HG03135 (cell line): ENCODE results near the gene PDE4B.

Source experiments
- ATAC-seq: cut with Tn5 transposase; IDR thresholded peaks from one replicate; pipeline ENCODE4 v1.9.1; 2021; ENCODE audit warnings: mild to moderate bottlenecking, moderate library complexity; ENCODE audit not compliant: unreplicated experiment

PDE4B gene

GRCh38 chr1:66168948-66169671 is 376.4 kb downstream of the PDE4B start:
- no peak for ATAC-seq

- no peak for ATAC-seq
Observed at GRCh38 chr1:66172272-66172671, 379.6 kb downstream of the PDE4B start.

GRCh38 chr1:66175098-66175497 is 382.4 kb downstream of the PDE4B start:
- no peak for ATAC-seq

- ATAC-seq = no peak
Observed at GRCh38 chr1:66175581-66175980, 382.9 kb downstream of the PDE4B start.

- no peak for ATAC-seq
Observed at GRCh38 chr1:66176012-66176715, 383.5 kb downstream of the PDE4B start.

GRCh38 chr1:66176832-66177231 is 384.1 kb downstream of the PDE4B start:
- no peak for ATAC-seq

GRCh38 chr1:66177510-66177909 is 384.8 kb downstream of the PDE4B start:
- ATAC-seq = no peak

GRCh38 chr1:66182026-66182425 is 389.3 kb downstream of the PDE4B start:
- ATAC-seq = no peak

GRCh38 chr1:66182551-66183178 is 390.0 kb downstream of the PDE4B start:
- no peak for ATAC-seq

GRCh38 chr1:66183400-66183799 is 390.7 kb downstream of the PDE4B start:
- ATAC-seq = no peak

GRCh38 chr1:66197120-66197519 is 404.4 kb downstream of the PDE4B start:
- ATAC-seq = no peak

- ATAC-seq = no peak
Observed at GRCh38 chr1:66197785-66198184, 405.1 kb downstream of the PDE4B start.

GRCh38 chr1:66206563-66207144 is 414.0 kb downstream of the PDE4B start:
- no peak for ATAC-seq

- ATAC-seq = no peak
Observed at GRCh38 chr1:66207484-66207883, 414.8 kb downstream of the PDE4B start.

GRCh38 chr1:66208632-66209031 is 415.9 kb downstream of the PDE4B start:
- ATAC-seq = no peak

- no peak for ATAC-seq
Observed at GRCh38 chr1:66210635-66211244, 418.0 kb downstream of the PDE4B start.

GRCh38 chr1:66211521-66211920 is 418.8 kb downstream of the PDE4B start:
- no peak for ATAC-seq

GRCh38 chr1:66213491-66213890 is 420.8 kb downstream of the PDE4B start:
- no peak for ATAC-seq

GRCh38 chr1:66214901-66215300 is 422.2 kb downstream of the PDE4B start:
- ATAC-seq = no peak

GRCh38 chr1:66217021-66217420 is 424.3 kb downstream of the PDE4B start:
- no peak for ATAC-seq

GRCh38 chr1:66217561-66217960 is 424.9 kb downstream of the PDE4B start:
- no peak for ATAC-seq
